Large intestine (tissue), 3 donors: Measurements from ENCODE around the gene YAF2. TPM values are rescaled to one million over a fixed set of nuclear protein-coding genes. Genes with fewer than 3 reads are reported as not detected.
"Not testable (repeated sequence)": the region's sequence is repeated elsewhere in the genome, so short reads cannot be mapped to it uniquely, and the experiment has no call there.

Experiments used
- DNase-seq, 2 donors: peaks; one replicate each; pipeline versions ENCODE4 v3.0.0 to v3.0.0-alpha.2; 2013
- H3K27ac ChIP-seq: one replicate; pipeline ENCODE4 v1.5.1; 2013; ENCODE audit warnings: low read length
- H3K27me3 ChIP-seq: 2 replicates; pipeline ENCODE4 v1.6.1; 2013; ENCODE audit warnings: low read length; ENCODE audit not compliant: control insufficient read depth, insufficient read depth
- H3K36me3 ChIP-seq: 2 replicates; pipeline ENCODE4 v1.6.1; 2013; ENCODE audit warnings: low read length; ENCODE audit not compliant: control insufficient read depth, insufficient read depth
- H3K4me1 ChIP-seq: one replicate; pipeline ENCODE4 v1.6.1; 2013; ENCODE audit warnings: low read length; ENCODE audit not compliant: control insufficient read depth, insufficient read depth
- H3K4me3 ChIP-seq: one replicate; pipeline ENCODE4 v1.5.1; 2013; ENCODE audit warnings: low read length
- H3K9me3 ChIP-seq: one replicate; pipeline ENCODE4 v1.6.1; 2013; ENCODE audit warnings: mild to moderate bottlenecking, low read depth, low read length, moderate library complexity; ENCODE audit not compliant: control insufficient read depth
- WGBS: methylation state at CpG from one replicate; pipeline ENCODE4 v1.1.5; 2013; ENCODE audit warnings: low lambda C conversion rate; ENCODE audit not compliant: insufficient coverage; 5-methylcytosine and 5-hydroxymethylcytosine counted together
- polyA plus RNA-seq: library from polyadenylated mRNA; unstranded; fragments of 120-200 nt; gene quantifications from one replicate; pipeline ENCODE4 v1.2.1, GENCODE V29; 2013

The YAF2 gene
- polyA plus RNA-seq, 1 donor, result 19.4 TPM

DNA sequence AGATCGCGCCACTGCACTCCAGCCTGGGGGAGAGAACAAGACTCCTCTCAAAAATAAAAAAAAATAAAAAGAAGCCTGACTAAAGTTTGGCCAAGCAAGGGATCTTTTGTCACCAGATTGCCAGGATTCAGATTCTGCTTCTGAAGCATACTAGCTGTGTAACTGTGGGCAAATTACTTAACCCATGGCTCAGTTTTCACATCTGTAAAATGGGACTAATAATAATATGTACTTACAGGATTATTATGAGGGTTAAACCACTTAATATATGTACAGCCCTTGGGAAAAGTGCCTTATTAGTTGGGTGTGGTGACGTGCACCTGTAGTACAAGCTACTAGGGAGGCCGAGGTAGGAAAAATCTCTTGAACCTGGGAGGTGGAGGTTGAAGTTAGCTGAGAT is 21.7 kb upstream of the YAF2 start:
- no peaks in the 10 kb centered on the region for H3K27me3 ChIP-seq
- no peaks in the 10 kb centered on the region for H3K36me3 ChIP-seq
- no peaks in the 10 kb centered on the region for H3K9me3 ChIP-seq
- H3K27ac ChIP-seq, result no peak overlapping the region
- WGBS, result 100% methylated on average over 1 of the region's 4 CpGs
- no peaks in the 10 kb centered on the region for H3K4me1 ChIP-seq
- no peak for DNase-seq
- H3K4me3 ChIP-seq, result no peak overlapping the region

DNA sequence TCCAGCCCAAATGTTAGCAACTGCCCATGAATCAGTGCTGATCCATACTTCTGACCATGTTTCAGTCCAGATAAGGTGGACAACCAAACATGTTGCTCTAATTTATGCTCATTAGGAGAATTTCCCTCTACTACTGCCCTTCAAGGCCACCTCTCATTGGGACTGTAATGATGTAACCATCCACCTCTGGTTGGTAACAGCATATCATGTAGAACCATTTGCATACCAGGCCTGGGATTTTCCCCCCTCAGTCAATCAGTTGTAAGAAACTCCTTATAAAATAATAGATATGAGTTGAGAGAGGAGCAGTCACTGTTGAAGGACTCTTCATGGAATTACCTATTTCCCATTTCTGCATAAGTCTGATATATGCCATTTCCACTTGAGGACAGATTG is 17.8 kb upstream of the YAF2 start:
- H3K9me3 ChIP-seq, result no peaks in the 10 kb centered on the region
- no peaks in the 10 kb centered on the region for H3K36me3 ChIP-seq
- H3K4me1 ChIP-seq, result no peaks in the 10 kb centered on the region
- no peak for DNase-seq
- H3K27me3 ChIP-seq, result no peaks in the 10 kb centered on the region
- no peak overlapping the region for H3K4me3 ChIP-seq
- no peak overlapping the region for H3K27ac ChIP-seq

GRCh38 chr12:42255221-42255865 is 17.3 kb upstream of the YAF2 start:
- Histone ChIP-seq H3K4me3 (no peak overlapping the region), H3K27ac (no peak overlapping the region), H3K36me3 (no peaks in the 10 kb centered on the region), H3K4me1 (no peaks in the 10 kb centered on the region), H3K9me3 (no peaks in the 10 kb centered on the region), H3K27me3 (no peaks in the 10 kb centered on the region)
- WGBS, result no CpG with 5 or more reads among the region's 2 CpGs
- no peak for DNase-seq

GRCh38 chr12:42252645-42253044 is 14.6 kb upstream of the YAF2 start:
- not testable (repeated sequence) for DNase-seq, H3K9me3 ChIP-seq, H3K4me3 ChIP-seq, H3K36me3 ChIP-seq, H3K27ac ChIP-seq, H3K4me1 ChIP-seq, H3K27me3 ChIP-seq
- WGBS, result no CpG with 5 or more reads among the region's 1 CpG

DNA sequence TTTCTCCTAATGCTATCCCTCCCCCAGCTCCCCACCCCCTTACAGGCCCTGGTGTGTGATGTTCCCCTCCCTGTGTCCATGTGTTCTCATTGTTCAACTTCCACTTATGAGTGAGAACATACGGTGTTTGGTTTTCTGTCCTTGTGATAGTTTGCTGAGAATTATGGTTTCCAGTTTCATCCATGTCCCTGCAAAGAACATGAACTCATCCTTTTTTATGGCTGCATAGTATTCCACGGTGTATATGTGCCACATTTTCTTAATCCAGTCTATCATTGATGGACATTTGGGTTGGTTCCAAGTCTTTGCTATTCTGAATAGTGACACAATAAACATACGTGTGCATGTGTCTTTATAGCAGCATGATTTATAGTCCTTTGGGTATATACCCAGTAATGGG is 11.0 kb upstream of the YAF2 start:
- not testable (repeated sequence) for H3K27ac ChIP-seq, H3K9me3 ChIP-seq, H3K4me1 ChIP-seq, H3K36me3 ChIP-seq, H3K27me3 ChIP-seq, DNase-seq, H3K4me3 ChIP-seq
- no CpG with 5 or more reads among the region's 3 CpGs for WGBS

DNA sequence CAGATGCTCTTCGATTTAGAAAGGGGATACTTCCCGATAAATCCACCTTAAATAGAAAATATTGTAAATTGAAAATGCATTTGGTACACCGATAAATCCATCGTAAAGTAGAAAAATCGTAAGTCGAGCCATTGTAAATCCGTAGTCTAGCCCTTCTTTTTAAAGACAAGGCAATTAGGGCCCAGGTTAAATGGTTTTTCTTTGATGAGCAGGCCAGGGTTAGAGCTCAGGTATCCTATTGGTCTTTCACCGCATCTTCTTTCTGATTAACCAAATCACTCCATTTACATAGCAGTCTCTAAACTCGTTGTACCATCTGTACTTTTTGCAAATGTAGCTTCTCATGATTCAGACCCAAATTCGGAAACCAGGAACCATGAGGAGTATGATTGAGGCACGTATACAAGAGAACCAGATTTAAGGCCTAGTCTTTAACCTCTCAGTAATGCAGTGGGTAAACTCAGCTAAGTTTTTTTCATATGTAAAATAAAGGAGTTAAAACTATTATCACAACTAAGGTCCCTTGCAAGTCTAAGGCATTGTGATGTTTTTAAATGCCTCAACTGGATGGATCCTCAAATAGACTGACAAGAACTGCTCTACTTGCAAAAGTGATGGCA is 2.2 kb upstream of the YAF2 start:
- 89% methylated on average over 6 of the region's 11 CpGs for WGBS
- Histone ChIP-seq H3K27me3 (no peaks in the 10 kb centered on the region), H3K9me3 (no peaks in the 10 kb centered on the region), H3K36me3 (no peaks in the 10 kb centered on the region), H3K27ac (no peak overlapping the region), H3K4me1 (no peaks in the 10 kb centered on the region), H3K4me3 (no peak overlapping the region)
- DNase-seq, result no peak

DNA sequence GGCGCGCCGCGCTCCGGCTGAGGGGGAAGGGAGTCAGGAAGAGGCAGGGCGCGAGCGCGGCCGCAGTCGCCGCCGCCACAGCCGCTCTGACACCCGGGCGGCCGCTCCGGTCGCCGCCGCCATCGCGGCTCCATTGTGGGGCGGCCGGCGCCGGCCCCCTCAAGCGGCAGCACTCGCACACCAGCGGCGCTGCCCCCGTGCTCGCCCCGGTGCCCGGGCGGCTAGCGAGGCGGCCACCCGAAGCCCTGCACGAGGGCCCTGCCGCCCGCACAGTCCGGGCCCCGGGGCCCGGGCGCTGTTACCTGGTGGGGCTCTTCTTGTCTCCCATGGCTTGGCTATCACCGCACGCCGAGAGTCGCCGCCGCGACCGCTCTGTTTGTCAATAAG is 202 bp downstream of the YAF2 start:
- Histone ChIP-seq H3K9me3 (no peaks in the 10 kb centered on the region), H3K27ac (peak overlapping the region; percentile 67), H3K4me3 (peak overlapping the region; percentile 64), H3K27me3 (no peaks in the 10 kb centered on the region), H3K4me1 (no peaks in the 10 kb centered on the region), H3K36me3 (peaks cover 4% of the 10 kb centered on the region)
- no CpG with 5 or more reads among the region's 54 CpGs for WGBS
- DNase-seq, result no peak

DNA sequence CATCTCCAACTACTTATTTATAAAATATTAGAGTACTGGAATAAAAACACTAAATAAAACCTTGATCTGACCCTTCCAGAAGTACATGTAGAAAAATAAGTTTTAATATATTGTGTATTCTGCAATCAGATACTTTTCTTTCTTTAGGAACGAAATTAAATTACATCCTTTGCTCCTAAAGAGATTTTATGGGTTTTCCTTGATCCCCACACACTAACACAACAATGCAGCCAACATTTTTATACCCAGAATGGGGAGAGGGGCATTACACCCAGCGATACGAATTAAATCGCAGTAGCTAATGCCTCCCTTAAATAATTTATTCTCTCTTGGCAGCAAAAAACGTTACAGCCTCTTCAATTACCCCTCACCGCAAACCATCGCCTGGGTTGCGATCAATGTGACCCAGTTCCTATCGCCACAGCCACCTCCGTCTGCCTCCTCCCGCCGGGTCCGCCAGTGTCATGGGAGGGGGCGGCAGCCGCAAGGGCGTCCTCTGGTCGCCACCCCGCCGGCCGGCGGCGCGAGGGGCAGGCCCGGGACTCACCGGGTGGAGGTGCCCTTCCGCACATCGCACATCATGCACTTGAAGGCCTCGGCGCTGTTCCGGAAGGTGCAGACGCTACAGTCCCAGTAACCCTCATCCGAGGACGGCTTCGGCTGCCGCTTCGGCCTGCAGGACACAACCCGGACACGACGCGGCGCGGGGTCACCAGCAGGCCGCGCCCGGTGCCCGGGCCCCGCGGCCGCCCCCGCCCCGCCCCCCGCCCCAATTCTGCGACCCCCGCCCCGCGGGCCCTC is 796 bp downstream of the YAF2 start:
- Histone ChIP-seq H3K4me1 (no peaks in the 10 kb centered on the region), H3K4me3 (peak overlapping the region; percentile 64), H3K27me3 (no peaks in the 10 kb centered on the region), H3K9me3 (no peaks in the 10 kb centered on the region), H3K36me3 (peaks cover 4% of the 10 kb centered on the region), H3K27ac (peak overlapping the region; percentile 31)
- no CpG with 5 or more reads among the region's 56 CpGs for WGBS
- peak; percentile 66 to 84 for DNase-seq

DNA sequence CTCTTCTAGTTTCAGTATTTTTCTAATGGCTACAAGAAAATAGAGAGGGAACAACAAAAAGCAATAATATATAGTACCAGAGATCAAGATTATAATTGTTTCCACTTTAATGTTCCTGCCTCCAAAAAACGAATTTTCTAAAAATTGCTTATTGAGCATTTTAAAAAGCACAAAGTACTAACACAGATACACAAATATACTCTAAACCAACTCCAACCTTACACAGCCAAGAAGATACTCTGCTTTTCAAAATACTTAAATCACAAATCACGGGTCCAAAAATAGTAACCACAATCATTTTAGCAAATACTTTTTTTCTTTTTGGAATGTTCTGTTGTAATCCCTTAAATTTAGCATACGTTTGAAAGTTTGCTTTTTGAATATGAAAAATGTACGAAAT is 2.0 kb downstream of the YAF2 start:
- no peaks in the 10 kb centered on the region for H3K27me3 ChIP-seq
- peaks cover 4% of the 10 kb centered on the region for H3K36me3 ChIP-seq
- H3K4me1 ChIP-seq, result no peaks in the 10 kb centered on the region
- WGBS, result 89% methylated on average over 4 of the region's 4 CpGs
- no peak overlapping the region for H3K4me3 ChIP-seq
- no peaks in the 10 kb centered on the region for H3K9me3 ChIP-seq
- DNase-seq, result no peak
- no peak overlapping the region for H3K27ac ChIP-seq

- H3K4me3 ChIP-seq, result no peak overlapping the region
- no peak for DNase-seq
Observed at GRCh38 chr12:42235426-42235825, 2.6 kb downstream of the YAF2 start.

More at GRCh38 chr12:42235426-42235825, 2.6 kb downstream of the YAF2 start:
- H3K36me3 ChIP-seq, result peaks cover 4% of the 10 kb centered on the region
- H3K27me3 ChIP-seq, result no peaks in the 10 kb centered on the region
- H3K9me3 ChIP-seq, result no peaks in the 10 kb centered on the region
- H3K4me1 ChIP-seq, result no peaks in the 10 kb centered on the region
- WGBS, result 40% methylated on average over 1 of the region's 1 CpG
- H3K27ac ChIP-seq, result no peak overlapping the region
